ENCODE data around the gene AFG3L2.

- TF ChIP-seq CTCF (IDR thresholded peaks at IDR 0.05) (no peak), EP300 (IDR thresholded peaks at IDR 0.05) (no peak)
Observed at GRCh38 chr18:12340945-12341660, 35.9 kb downstream of the AFG3L2 start.
